HEK293 (cell line): ENCODE results near the gene SNX13.
A peak's percentile ranks its signal among the peaks of the same experiment; 100 is the strongest.

Experiments used
- CTCF ChIA-PET: fragments of 350-600 bp; formaldehyde crosslinking; extraction: SDS; loops from one replicate; lab custom pipeline; 2021; ENCODE audit warnings: antibody characterized with exemption; lab: Yijun Ruan, JAX
- POLR2A ChIA-PET: fragments of 300-600 bp; formaldehyde crosslinking; extraction: SDS; loops from one replicate; lab custom pipeline; 2020; ENCODE audit warnings: antibody characterized with exemption, inconsistent platforms; lab: Yijun Ruan, JAX
- H3K27ac ChIP-seq: fragments of 200-500 bp; sonication (Bioruptor generic); 2 replicates; pipeline ENCODE4 v1.5.1; 2014; ENCODE audit warnings: low read depth, low read length, control low read depth, inconsistent platforms; ENCODE audit errors: extremely low read depth
- H3K36me3 ChIP-seq, 2 experiments: fragments of 200-500 bp in 1 of 2; sonication (Bioruptor generic) in 1 of 2; 1 replicate in 1 of 2; 2 replicates in 1 of 2; pipeline ENCODE4 v1.5.1; 2014 to 2017; ENCODE audit warnings: inconsistent platforms in 2 of 2, low read length in 2 of 2; ENCODE audit not compliant: control insufficient read depth in 2 of 2, insufficient read depth in 1 of 2
- H3K4me1 ChIP-seq: fragments of 200-500 bp; sonication (Bioruptor generic); 2 replicates; pipeline ENCODE4 v1.5.1; 2014; ENCODE audit warnings: mild to moderate bottlenecking, low read length, inconsistent platforms; ENCODE audit not compliant: control insufficient read depth, insufficient read depth
- H3K4me3 ChIP-seq: 2 replicates; pipeline ENCODE4 v1.5.1; 2011; ENCODE audit warnings: low read depth, mild to moderate bottlenecking, control low read depth, low read length, moderate library complexity
- H3K9me3 ChIP-seq: fragments of 200-500 bp; sonication (Bioruptor generic); 2 replicates; pipeline ENCODE4 v1.5.1; 2014; ENCODE audit warnings: low read depth, low read length, inconsistent platforms; ENCODE audit not compliant: control insufficient read depth, insufficient read depth
- GLI2 ChIP-seq: fragments of 450-650 bp; formaldehyde crosslinking; IDR thresholded peaks from 2 replicates; pipeline ENCODE4; 2017; ENCODE audit warnings: missing biosample characterization, missing genetic modification characterization, low read depth, borderline replicate concordance
- HOXD13 ChIP-seq: sonication (generic); formaldehyde crosslinking; IDR thresholded peaks from 2 replicates; pipeline ENCODE4 v1.8.0; 2022; ENCODE audit warnings: missing genetic modification reagents, borderline replicate concordance
- ZBTB17 ChIP-seq: fragments of 450-650 bp; formaldehyde crosslinking; IDR thresholded peaks from 2 replicates; pipeline ENCODE4 v1.5.1; 2016; ENCODE audit warnings: missing biosample characterization, missing genetic modification characterization
- ZFP41 ChIP-seq: fragments of 450-650 bp; formaldehyde crosslinking; IDR thresholded peaks from 2 replicates; pipeline ENCODE4 v1.5.1; 2016; ENCODE audit warnings: missing biosample characterization, missing genetic modification characterization, borderline replicate concordance
- ZNF10 ChIP-seq: fragments of 450-650 bp; formaldehyde crosslinking; IDR thresholded peaks from 2 replicates; pipeline ENCODE4 v1.5.1; 2017; ENCODE audit warnings: missing biosample characterization, missing genetic modification characterization
- ZNF121 ChIP-seq: fragments of 450-650 bp; formaldehyde crosslinking; IDR thresholded peaks from 2 replicates; pipeline ENCODE4 v1.5.1; 2016; ENCODE audit warnings: missing biosample characterization, missing genetic modification characterization
- ZNF169 ChIP-seq: fragments of 450-650 bp; formaldehyde crosslinking; IDR thresholded peaks from 2 replicates; pipeline ENCODE4 v1.5.1; 2016; ENCODE audit warnings: missing biosample characterization, missing genetic modification characterization
- ZNF221 ChIP-seq: fragments of 450-650 bp; formaldehyde crosslinking; IDR thresholded peaks from 2 replicates; pipeline ENCODE4 v1.5.1; 2017; ENCODE audit warnings: missing biosample characterization, missing genetic modification characterization, borderline replicate concordance
- ZNF416 ChIP-seq: fragments of 450-650 bp; formaldehyde crosslinking; IDR thresholded peaks from 2 replicates; pipeline ENCODE4 v1.5.1; 2016; ENCODE audit warnings: missing biosample characterization, missing genetic modification characterization
- ZNF433 ChIP-seq: fragments of 450-650 bp; formaldehyde crosslinking; IDR thresholded peaks from 2 replicates; pipeline ENCODE4 v1.5.1; 2016; ENCODE audit warnings: missing biosample characterization, missing genetic modification characterization, low read depth
- ZNF654 ChIP-seq: fragments of 450-650 bp; formaldehyde crosslinking; IDR thresholded peaks from 2 replicates; pipeline ENCODE4 v1.5.1; 2016; ENCODE audit warnings: low read depth, missing biosample characterization, missing genetic modification characterization
- ZNF664 ChIP-seq: fragments of 450-650 bp; formaldehyde crosslinking; IDR thresholded peaks from 2 replicates; pipeline ENCODE4 v1.5.1; 2016; ENCODE audit warnings: missing biosample characterization, missing genetic modification characterization
- TF ChIP-seq, protein P1 (sequence below): fragments of 450-650 bp; IDR thresholded peaks from 2 replicates; pipeline ENCODE4 v1.5.1; 2018; ENCODE audit warnings: missing biosample characterization, mild to moderate bottlenecking, missing genetic modification characterization
- TF ChIP-seq, protein P2 (sequence below): fragments of 450-650 bp; formaldehyde crosslinking; IDR thresholded peaks from 2 replicates; pipeline ENCODE4 v1.5.1; 2017; ENCODE audit warnings: missing biosample characterization, missing genetic modification characterization
- TF ChIP-seq, protein P3 (sequence below): fragments of 450-650 bp; formaldehyde crosslinking; IDR thresholded peaks from 2 replicates; pipeline ENCODE4 v1.5.1; 2016; ENCODE audit warnings: missing biosample characterization, missing genetic modification characterization
- TF ChIP-seq, protein P4 (sequence below): fragments of 450-650 bp; formaldehyde crosslinking; IDR thresholded peaks from 2 replicates; pipeline ENCODE4 v1.5.1; 2017; ENCODE audit warnings: missing biosample characterization, missing genetic modification characterization
- TF ChIP-seq, protein P5 (sequence below): fragments of 450-650 bp; formaldehyde crosslinking; IDR thresholded peaks from 2 replicates; pipeline ENCODE4 v1.5.1; 2016; ENCODE audit warnings: missing biosample characterization, missing genetic modification characterization
- TF ChIP-seq, protein P6 (sequence below): fragments of 450-650 bp; formaldehyde crosslinking; IDR thresholded peaks from 2 replicates; pipeline ENCODE4 v1.5.1; 2017; ENCODE audit warnings: missing biosample characterization, missing genetic modification characterization

SNX13 gene

DNA sequence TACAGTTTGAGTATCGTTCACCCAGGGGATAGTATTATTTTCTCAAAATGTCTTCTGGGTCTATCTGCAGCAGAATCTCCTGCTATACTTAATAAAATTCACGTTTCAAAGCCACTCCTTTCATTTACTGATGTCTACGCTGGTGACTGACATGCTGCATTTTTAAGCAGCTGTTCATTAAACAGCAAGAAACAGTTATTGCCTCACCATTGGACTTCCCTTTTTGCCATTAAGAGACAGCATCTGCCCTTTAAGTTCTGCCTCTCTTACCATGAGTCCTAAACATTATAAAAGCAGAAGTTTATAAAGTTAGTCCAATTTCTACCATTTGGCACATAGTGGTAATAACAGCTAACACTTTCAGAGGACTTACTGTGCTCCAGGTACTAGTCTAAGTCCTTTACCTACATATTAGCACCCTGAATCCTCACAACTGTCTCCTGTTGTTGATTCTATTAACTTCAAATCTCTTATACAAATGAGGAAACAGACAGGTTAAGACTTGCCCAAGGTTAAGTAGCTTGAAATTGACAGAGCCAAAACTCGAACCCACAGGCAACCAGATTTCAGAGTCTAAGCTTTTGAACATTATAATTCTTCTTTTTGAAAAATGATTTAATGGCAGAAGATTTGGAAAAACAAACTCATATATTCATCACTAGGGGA lies 169.5 kb downstream of the SNX13 start:
- ChIA-PET CTCF (interaction anchor here (0.6 to 4.3 kb wide), 45 partner anchors 8 to 1625 kb away, joined by 3 to 42 read pairs (median 4); no protein-coding TSS in a partner anchor), POLR2A (no interaction called here)
- H3K27ac ChIP-seq = no peak overlapping the region

DNA sequence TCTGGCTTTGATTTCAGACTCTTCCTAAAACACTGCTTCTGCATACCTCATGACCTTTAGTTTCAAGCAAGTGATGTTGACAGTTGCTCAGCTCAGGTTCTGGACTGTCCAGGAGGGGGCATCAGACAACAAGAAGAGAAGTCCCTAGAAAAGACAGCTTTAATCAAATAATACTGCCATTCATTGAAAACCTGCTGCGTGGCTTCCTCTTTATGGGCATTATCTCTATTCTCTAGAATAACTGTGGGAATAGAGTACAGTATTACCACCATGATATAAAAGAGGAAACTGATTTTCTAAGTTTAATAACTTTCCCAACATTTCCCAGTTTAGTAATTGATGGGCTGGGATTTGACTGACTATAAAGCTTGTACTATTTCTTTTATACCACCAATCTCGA lies 170.4 kb downstream of the SNX13 start:
- TF ChIP-seq, protein P1, sequence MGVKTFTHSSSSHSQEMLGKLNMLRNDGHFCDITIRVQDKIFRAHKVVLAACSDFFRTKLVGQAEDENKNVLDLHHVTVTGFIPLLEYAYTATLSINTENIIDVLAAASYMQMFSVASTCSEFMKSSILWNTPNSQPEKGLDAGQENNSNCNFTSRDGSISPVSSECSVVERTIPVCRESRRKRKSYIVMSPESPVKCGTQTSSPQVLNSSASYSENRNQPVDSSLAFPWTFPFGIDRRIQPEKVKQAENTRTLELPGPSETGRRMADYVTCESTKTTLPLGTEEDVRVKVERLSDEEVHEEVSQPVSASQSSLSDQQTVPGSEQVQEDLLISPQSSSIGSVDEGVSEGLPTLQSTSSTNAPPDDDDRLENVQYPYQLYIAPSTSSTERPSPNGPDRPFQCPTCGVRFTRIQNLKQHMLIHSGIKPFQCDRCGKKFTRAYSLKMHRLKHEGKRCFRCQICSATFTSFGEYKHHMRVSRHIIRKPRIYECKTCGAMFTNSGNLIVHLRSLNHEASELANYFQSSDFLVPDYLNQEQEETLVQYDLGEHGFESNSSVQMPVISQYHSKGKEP (tag by site-specific recombination) = no peak
- TF ChIP-seq ZNF433 (tag by site-specific recombination) (no peak), GLI2 (tag by site-specific recombination) (no peak), ZBTB17 (tag by site-specific recombination) (0 out of 2 replicates have a peak, but pooled peaks have one; percentile 25), ZNF664 (tag by site-specific recombination) (0 out of 2 replicates have a peak, but pooled peaks have one; percentile 12), ZNF221 (tag by site-specific recombination) (no peak), ZNF654 (peak; percentile 87)
- TF ChIP-seq, protein P2, sequence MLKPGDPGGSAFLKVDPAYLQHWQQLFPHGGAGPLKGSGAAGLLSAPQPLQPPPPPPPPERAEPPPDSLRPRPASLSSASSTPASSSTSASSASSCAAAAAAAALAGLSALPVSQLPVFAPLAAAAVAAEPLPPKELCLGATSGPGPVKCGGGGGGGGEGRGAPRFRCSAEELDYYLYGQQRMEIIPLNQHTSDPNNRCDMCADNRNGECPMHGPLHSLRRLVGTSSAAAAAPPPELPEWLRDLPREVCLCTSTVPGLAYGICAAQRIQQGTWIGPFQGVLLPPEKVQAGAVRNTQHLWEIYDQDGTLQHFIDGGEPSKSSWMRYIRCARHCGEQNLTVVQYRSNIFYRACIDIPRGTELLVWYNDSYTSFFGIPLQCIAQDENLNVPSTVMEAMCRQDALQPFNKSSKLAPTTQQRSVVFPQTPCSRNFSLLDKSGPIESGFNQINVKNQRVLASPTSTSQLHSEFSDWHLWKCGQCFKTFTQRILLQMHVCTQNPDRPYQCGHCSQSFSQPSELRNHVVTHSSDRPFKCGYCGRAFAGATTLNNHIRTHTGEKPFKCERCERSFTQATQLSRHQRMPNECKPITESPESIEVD (tag by site-specific recombination) = 0 out of 2 replicates have a peak, but pooled peaks have one; percentile 18
- TF ChIP-seq, protein P3, sequence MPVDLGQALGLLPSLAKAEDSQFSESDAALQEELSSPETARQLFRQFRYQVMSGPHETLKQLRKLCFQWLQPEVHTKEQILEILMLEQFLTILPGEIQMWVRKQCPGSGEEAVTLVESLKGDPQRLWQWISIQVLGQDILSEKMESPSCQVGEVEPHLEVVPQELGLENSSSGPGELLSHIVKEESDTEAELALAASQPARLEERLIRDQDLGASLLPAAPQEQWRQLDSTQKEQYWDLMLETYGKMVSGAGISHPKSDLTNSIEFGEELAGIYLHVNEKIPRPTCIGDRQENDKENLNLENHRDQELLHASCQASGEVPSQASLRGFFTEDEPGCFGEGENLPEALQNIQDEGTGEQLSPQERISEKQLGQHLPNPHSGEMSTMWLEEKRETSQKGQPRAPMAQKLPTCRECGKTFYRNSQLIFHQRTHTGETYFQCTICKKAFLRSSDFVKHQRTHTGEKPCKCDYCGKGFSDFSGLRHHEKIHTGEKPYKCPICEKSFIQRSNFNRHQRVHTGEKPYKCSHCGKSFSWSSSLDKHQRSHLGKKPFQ (tag by site-specific recombination) = no peak
- no peak overlapping the region for H3K4me3 ChIP-seq
- ChIA-PET POLR2A (no interaction called here), CTCF (interaction anchor here (0.6 to 4.3 kb wide), 56 partner anchors 9 to 891 kb away, joined by 3 to 42 read pairs (median 4); no protein-coding TSS in a partner anchor)
- peaks cover 7% of the 10 kb centered on the region for H3K4me1 ChIP-seq
- H3K36me3 ChIP-seq = no peaks in the 10 kb centered on the region
- no peak overlapping the region for H3K27ac ChIP-seq
- H3K9me3 ChIP-seq = no peaks in the 10 kb centered on the region

More for the DNA sequence above, 169.5 kb downstream of the SNX13 start:
- Histone ChIP-seq H3K4me3 (no peak overlapping the region), H3K36me3 (no peaks in the 10 kb centered on the region), H3K4me1 (peaks cover 7% of the 10 kb centered on the region), H3K9me3 (no peaks in the 10 kb centered on the region)
- TF ChIP-seq ZNF121 (no peak), ZNF664 (tag by site-specific recombination) (peak; percentile 57; the same call in 1 of the 2 replicates)

DNA sequence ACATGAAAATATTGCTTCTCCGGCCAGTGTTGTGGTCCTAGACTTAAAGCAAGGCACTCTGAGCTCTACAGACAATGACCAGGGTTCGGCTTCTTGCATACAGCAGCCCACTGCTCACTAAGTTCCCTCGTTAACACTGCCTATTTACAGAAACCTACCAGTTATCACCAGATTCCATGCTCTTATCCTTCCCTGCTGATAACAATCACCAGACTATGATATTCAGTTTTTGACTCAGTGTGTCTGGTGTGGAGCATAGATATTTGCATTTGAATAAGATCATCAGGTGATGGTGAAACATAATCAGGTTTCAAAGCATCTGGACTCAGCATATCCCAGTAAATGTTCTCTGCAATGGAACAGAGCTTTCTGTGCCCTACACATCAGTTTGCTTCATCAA lies 182.3 kb downstream of the SNX13 start:
- H3K36me3 ChIP-seq = no peaks in the 10 kb centered on the region
- TF ChIP-seq ZNF169 (tag by site-specific recombination) = no peak
- TF ChIP-seq, protein P4, sequence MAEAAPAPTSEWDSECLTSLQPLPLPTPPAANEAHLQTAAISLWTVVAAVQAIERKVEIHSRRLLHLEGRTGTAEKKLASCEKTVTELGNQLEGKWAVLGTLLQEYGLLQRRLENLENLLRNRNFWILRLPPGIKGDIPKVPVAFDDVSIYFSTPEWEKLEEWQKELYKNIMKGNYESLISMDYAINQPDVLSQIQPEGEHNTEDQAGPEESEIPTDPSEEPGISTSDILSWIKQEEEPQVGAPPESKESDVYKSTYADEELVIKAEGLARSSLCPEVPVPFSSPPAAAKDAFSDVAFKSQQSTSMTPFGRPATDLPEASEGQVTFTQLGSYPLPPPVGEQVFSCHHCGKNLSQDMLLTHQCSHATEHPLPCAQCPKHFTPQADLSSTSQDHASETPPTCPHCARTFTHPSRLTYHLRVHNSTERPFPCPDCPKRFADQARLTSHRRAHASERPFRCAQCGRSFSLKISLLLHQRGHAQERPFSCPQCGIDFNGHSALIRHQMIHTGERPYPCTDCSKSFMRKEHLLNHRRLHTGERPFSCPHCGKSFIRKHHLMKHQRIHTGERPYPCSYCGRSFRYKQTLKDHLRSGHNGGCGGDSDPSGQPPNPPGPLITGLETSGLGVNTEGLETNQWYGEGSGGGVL (tag by site-specific recombination) = no peak
- TF ChIP-seq ZNF416 (tag by site-specific recombination) = no peak
- no peak for TF ChIP-seq ZFP41 (tag by site-specific recombination)
- 0 out of 2 replicates have a peak, but pooled peaks have one; percentile 38 for TF ChIP-seq ZNF10 (tag by site-specific recombination)
- TF ChIP-seq, protein P5, sequence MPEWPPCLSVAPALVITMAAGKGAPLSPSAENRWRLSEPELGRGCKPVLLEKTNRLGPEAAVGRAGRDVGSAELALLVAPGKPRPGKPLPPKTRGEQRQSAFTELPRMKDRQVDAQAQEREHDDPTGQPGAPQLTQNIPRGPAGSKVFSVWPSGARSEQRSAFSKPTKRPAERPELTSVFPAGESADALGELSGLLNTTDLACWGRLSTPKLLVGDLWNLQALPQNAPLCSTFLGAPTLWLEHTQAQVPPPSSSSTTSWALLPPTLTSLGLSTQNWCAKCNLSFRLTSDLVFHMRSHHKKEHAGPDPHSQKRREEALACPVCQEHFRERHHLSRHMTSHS (tag by site-specific recombination) = no peak
- no peak for TF ChIP-seq HOXD13 (CRISPR knock-in tag)
- TF ChIP-seq, protein P6, sequence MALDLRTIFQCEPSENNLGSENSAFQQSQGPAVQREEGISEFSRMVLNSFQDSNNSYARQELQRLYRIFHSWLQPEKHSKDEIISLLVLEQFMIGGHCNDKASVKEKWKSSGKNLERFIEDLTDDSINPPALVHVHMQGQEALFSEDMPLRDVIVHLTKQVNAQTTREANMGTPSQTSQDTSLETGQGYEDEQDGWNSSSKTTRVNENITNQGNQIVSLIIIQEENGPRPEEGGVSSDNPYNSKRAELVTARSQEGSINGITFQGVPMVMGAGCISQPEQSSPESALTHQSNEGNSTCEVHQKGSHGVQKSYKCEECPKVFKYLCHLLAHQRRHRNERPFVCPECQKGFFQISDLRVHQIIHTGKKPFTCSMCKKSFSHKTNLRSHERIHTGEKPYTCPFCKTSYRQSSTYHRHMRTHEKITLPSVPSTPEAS (tag by site-specific recombination) = no peak
- H3K4me3 ChIP-seq = no peak overlapping the region
- H3K4me1 ChIP-seq = no peaks in the 10 kb centered on the region
- H3K9me3 ChIP-seq = no peaks in the 10 kb centered on the region
- H3K27ac ChIP-seq = no peak overlapping the region
- ChIA-PET CTCF (interaction anchor here (0.7 to 1.4 kb wide), 3 partner anchors 12 to 226 kb away, joined by 3 to 4 read pairs (median 3); no protein-coding TSS in a partner anchor), POLR2A (no interaction called here)
